Thyroid gland (tissue), 4 donors: ENCODE results near the gene BAHCC1. TPM values are rescaled to one million over a fixed set of nuclear protein-coding genes. Genes with fewer than 3 reads are reported as not detected.

Experiments
- DNase-seq, 2 donors: peaks; one replicate each; pipeline ENCODE4 v3.0.0-alpha.2; 2019
- H3K27ac ChIP-seq, 3 donors: fragments of 200-600 bp; sonication (generic); 1 replicate in 2 of 3; 2 replicates in 1 of 3; pipeline ENCODE4 v1.5.1; 2016 to 2019; ENCODE audit warnings: mild to moderate bottlenecking in 1 of 3, moderate library complexity in 1 of 3
- H3K27me3 ChIP-seq: fragments of 200-600 bp; sonication (generic); one replicate; pipeline ENCODE4 v1.5.1; 2019
- H3K36me3 ChIP-seq, 2 donors: fragments of 200-600 bp; sonication (generic); one replicate each; pipeline ENCODE4 v1.5.1; 2016 to 2019
- H3K4me1 ChIP-seq, 2 donors: fragments of 200-600 bp; sonication (generic); one replicate each; pipeline ENCODE4 v1.5.1; 2017 to 2019
- H3K4me3 ChIP-seq, 3 donors: fragments of 200-600 bp; sonication (generic); replicated peaks in 1 of 3; 1 replicate in 2 of 3; 2 replicates in 1 of 3; pipeline ENCODE4 v1.5.1; 2016; ENCODE audit warnings: mild to moderate bottlenecking in 1 of 3
- H3K9me3 ChIP-seq: fragments of 200-600 bp; sonication (generic); one replicate; pipeline ENCODE4 v1.5.1; 2017
- CTCF ChIP-seq, 6 experiments: fragments of 200-600 bp in 3 of 6; fragments of 450-650 bp in 3 of 6; sonication (generic) in 3 of 6; IDR thresholded peaks; one replicate each; pipeline ENCODE4 v1.5.1; 2016 to 2019; ENCODE audit warnings: antibody characterized with exemption in 6 of 6, mild to moderate bottlenecking in 2 of 6, inconsistent platforms in 1 of 6, moderate library complexity in 1 of 6
- POLR2A ChIP-seq, 2 donors: fragments of 450-650 bp; IDR thresholded peaks; one replicate each; pipeline ENCODE4 v1.6.1; 2017; ENCODE audit warnings: antibody characterized with exemption in 2 of 2, mild to moderate bottlenecking in 2 of 2, moderate library complexity in 1 of 2
- WGBS, 2 donors: methylation state at CpG; one replicate each; pipeline ENCODE4 v1.1.5; 2017; 5-methylcytosine and 5-hydroxymethylcytosine counted together
- intact Hi-C: fragments of 100-400 bp; cut with DNase I; formaldehyde crosslinking; loops from one replicate; pipeline ENCODE4 v1.15.1; 2023
- total RNA-seq, 4 donors: library from RNA; depleted of rRNA; stranded (reverse); fragments of >200 nt; gene quantifications; one replicate each; pipeline ENCODE4 v1.2.3, GENCODE V29; 2016

Gene BAHCC1
- total RNA-seq, 4 donors from 2014 or later: 13.7 to 33.7 (median 23.9) TPM

GRCh38 chr17:81392909-81393654 lies 2.2 kb upstream of the BAHCC1 start:
- no peaks in the 10 kb centered on the region for H3K36me3 ChIP-seq
- WGBS, 2 donors: 1 to 5% methylated on average over 7 to 16 of the region's 93 CpGs
- no peaks in the 10 kb centered on the region for H3K9me3 ChIP-seq
- peak overlapping the region; percentile 89 to 99 (median 96) for H3K27ac ChIP-seq
- H3K4me3 ChIP-seq: peak overlapping the region; percentile 56 to 84 (median 72)
- DNase-seq: peak in 1 of 2 donors; percentile 44
- no peaks in the 10 kb centered on the region for H3K27me3 ChIP-seq
- TF ChIP-seq POLR2A (IDR thresholded peaks at IDR 0.05) (no peak), CTCF (IDR thresholded peaks at IDR 0.05) (no peak)
- H3K4me1 ChIP-seq: peaks cover 38 to 57% of the 10 kb centered on the region in 2 donors
- intact Hi-C loops: no loop called here

- Histone ChIP-seq H3K27ac (peak overlapping the region; percentile 89 to 99 (median 97)), H3K36me3 (no peaks in the 10 kb centered on the region), H3K4me3 (peak overlapping the region; percentile 56 to 84 (median 72)), H3K27me3 (no peaks in the 10 kb centered on the region), H3K4me1 (peaks cover 30 to 52% of the 10 kb centered on the region in 2 donors), H3K9me3 (no peaks in the 10 kb centered on the region)
- 1 to 2% methylated on average over 11 to 16 of the region's 63 CpGs for WGBS, 2 donors
- peak; percentile 100 for DNase-seq
- intact Hi-C loops: no loop called here
- TF ChIP-seq CTCF (IDR thresholded peaks at IDR 0.05) (peak in 2 of 6 experiments; percentile 4 to 8), POLR2A (IDR thresholded peaks at IDR 0.05) (peak; percentile 61 to 90)
These were observed 1.4 kb upstream of the BAHCC1 start for GRCh38 chr17:81393684-81394376.

GRCh38 chr17:81394377-81394920 lies 808 bp upstream of the BAHCC1 start:
- H3K36me3 ChIP-seq: no peaks in the 10 kb centered on the region
- H3K4me3 ChIP-seq: peak overlapping the region in 1 of 3 donors; percentile 27
- 10 to 18% methylated on average over 15 to 16 of the region's 16 CpGs for WGBS, 2 donors
- DNase-seq: no peak
- peak overlapping the region; percentile 7 to 97 (median 57) for H3K27ac ChIP-seq
- peaks cover 29 to 46% of the 10 kb centered on the region in 2 donors for H3K4me1 ChIP-seq
- TF ChIP-seq CTCF (IDR thresholded peaks at IDR 0.05) (no peak), POLR2A (IDR thresholded peaks at IDR 0.05) (no peak)
- no peaks in the 10 kb centered on the region for H3K9me3 ChIP-seq
- intact Hi-C loops: no loop called here
- H3K27me3 ChIP-seq: no peaks in the 10 kb centered on the region

GRCh38 chr17:81395600-81396277 lies 482 bp downstream of the BAHCC1 start:
- H3K36me3 ChIP-seq: no peaks in the 10 kb centered on the region
- H3K4me3 ChIP-seq: peak overlapping the region in 2 of 3 donors; percentile 65 to 83
- peak in 1 of 2 donors; percentile 21 for DNase-seq
- intact Hi-C loops: loop anchor here (2.0 to 5.0 kb wide), 2 partner anchors 87 to 115 kb away; no protein-coding TSS in a partner anchor
- H3K4me1 ChIP-seq: peaks cover 29 to 37% of the 10 kb centered on the region in 2 donors
- no peak for TF ChIP-seq CTCF (IDR thresholded peaks at IDR 0.05)
- no peak for TF ChIP-seq POLR2A (IDR thresholded peaks at IDR 0.05)
- 0 to 2% methylated on average over 25 to 32 of the region's 43 CpGs for WGBS, 2 donors
- H3K27me3 ChIP-seq: no peaks in the 10 kb centered on the region
- peak overlapping the region; percentile 86 to 97 (median 90) for H3K27ac ChIP-seq
- no peaks in the 10 kb centered on the region for H3K9me3 ChIP-seq
